ENCODE measurements around the gene MDC1. TPM values are rescaled to one million over a fixed set of nuclear protein-coding genes. Genes with fewer than 3 reads are reported as not detected.

The MDC1 gene
- total RNA-seq, 4 donors from 2014 or later: 2.4 to 7.4 (median 7.0) TPM

DNA sequence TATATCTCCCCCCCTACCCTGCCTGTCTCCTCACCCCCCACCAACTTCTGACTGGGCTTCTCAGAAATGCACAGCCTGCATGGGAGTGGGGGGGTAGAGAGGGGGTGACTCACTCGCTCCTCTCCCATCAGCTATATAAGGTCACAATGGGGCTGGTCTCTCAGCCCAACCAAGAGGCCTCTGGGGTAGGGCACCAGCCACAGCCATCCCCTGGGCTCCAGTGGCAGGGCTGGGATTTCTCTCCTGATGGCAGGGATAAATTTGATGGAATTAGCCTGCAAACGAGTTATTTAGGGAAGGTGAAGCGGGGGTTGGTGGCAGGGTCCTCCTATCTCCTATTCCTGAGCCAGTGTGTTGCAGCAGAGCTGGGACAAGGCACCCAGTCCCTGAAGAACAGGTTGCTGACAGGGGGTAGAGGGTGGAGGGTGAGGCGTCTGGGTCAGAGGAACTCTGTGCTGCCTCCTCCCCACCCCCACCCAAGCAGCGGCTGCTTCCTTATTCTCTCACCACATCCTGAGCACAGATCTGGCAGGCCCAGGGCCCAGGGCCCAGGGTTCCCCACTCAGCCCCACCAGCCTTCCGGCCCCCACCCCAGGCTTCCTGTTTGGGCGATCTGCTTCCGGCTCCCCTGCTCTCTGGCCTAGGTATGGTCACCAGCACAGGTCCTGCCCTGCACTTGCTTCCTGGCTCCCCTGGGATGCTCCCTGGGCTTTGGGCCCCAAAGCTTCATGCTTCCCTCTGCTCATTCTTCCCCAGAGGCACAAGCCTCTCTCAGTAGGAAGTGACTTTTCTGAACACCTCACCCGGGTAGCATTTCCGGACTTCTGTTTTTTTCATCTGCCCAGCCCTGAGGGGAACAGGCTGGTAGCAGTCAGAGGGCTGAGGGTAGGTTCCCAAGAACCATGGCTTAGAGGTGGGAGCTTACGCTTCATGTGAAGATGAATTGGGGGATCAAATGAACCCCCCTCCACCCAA lies 34.7 kb downstream of the MDC1 start:
- peak overlapping the region; percentile 96 to 99 (median 98) for H3K27ac ChIP-seq
- H3K27me3 ChIP-seq: no peaks in the 10 kb centered on the region
- peaks cover 45 to 82% (median 53%) of the 10 kb centered on the region in 3 donors for H3K4me1 ChIP-seq
- peak; percentile 70 for DNase-seq
- intact Hi-C loops (cut with DNase I): loop anchor here (10.0 kb wide), 1 partner anchor 202 kb away; the partner anchor contains the start of gene DDR1
- TF ChIP-seq, protein P1, sequence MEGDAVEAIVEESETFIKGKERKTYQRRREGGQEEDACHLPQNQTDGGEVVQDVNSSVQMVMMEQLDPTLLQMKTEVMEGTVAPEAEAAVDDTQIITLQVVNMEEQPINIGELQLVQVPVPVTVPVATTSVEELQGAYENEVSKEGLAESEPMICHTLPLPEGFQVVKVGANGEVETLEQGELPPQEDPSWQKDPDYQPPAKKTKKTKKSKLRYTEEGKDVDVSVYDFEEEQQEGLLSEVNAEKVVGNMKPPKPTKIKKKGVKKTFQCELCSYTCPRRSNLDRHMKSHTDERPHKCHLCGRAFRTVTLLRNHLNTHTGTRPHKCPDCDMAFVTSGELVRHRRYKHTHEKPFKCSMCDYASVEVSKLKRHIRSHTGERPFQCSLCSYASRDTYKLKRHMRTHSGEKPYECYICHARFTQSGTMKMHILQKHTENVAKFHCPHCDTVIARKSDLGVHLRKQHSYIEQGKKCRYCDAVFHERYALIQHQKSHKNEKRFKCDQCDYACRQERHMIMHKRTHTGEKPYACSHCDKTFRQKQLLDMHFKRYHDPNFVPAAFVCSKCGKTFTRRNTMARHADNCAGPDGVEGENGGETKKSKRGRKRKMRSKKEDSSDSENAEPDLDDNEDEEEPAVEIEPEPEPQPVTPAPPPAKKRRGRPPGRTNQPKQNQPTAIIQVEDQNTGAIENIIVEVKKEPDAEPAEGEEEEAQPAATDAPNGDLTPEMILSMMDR (IDR thresholded peaks at IDR 0.05): no peak
- peak in 2 of 4 donors; percentile 55 to 59 for TF ChIP-seq POLR2A (IDR thresholded peaks at IDR 0.05)
- peak overlapping the region; percentile 73 to 92 (median 82) for H3K4me3 ChIP-seq
- H3K36me3 ChIP-seq: peaks cover 0 to 29% (median 7%) of the 10 kb centered on the region in 3 donors
- 0 to 17% methylated on average over 3 to 6 of the region's 11 CpGs for WGBS, 2 donors
- H3K9me3 ChIP-seq: no peaks in the 10 kb centered on the region

GRCh38 chr6:30681766-30682142 lies 35.3 kb downstream of the MDC1 start:
- H3K9me3 ChIP-seq: no peaks in the 10 kb centered on the region
- DNase-seq: no peak
- peaks cover 44 to 80% (median 53%) of the 10 kb centered on the region in 3 donors for H3K4me1 ChIP-seq
- no peak for TF ChIP-seq POLR2A (IDR thresholded peaks at IDR 0.05)
- TF ChIP-seq, protein P1 (IDR thresholded peaks at IDR 0.05): no peak
- 20 to 37% methylated on average over 4 of the region's 4 CpGs for WGBS, 2 donors
- intact Hi-C loops (cut with DNase I): loop anchor here (10.0 kb wide), 1 partner anchor 203 kb away; the partner anchor contains the start of gene DDR1
- no peaks in the 10 kb centered on the region for H3K27me3 ChIP-seq
- peak overlapping the region in 3 of 4 donors; percentile 73 to 92 (median 86) for H3K4me3 ChIP-seq
- H3K27ac ChIP-seq: peak overlapping the region; percentile 96 to 99 (median 98)
- H3K36me3 ChIP-seq: peaks cover 4 to 35% (median 14%) of the 10 kb centered on the region in 3 donors

DNA sequence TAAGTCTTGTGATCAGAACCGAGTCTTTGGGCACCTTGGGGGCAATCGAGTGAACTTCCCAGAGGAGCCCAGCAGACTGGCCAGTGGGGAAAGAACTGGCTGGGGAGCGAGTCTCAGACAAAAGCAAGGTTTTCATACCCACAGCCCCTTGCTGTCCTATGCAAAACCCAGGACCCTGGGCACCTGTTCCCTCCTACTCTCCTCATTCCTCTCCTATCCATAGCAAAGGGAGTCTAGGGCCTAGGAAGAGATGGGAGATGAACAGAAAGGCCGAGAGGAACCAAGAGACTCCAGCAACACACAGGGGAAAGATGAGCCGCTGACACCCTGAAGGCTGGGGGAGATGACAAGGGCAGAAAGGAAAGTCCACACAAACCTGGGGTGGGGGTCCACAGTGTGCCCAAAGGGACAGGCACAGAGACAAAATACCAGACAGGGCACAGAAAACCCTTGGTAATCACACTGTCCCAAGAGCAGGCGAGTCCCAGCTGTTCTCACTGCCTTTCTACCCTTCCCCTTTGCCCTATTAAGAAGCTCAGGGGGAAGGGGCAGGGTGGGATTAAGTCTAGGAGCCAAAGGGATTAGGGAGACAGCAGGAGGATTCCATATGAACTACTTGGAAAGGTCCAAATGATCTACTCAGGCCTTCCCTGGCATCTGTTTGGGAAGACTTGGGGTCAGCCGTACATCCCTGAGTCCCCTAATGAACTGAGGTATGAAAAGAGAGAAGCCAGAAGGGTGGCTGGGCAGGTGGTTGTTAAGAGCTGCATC lies 37.1 kb downstream of the MDC1 start:
- Histone ChIP-seq H3K9me3 (no peaks in the 10 kb centered on the region), H3K4me3 (peak overlapping the region in 2 of 4 donors; percentile 73 to 86), H3K36me3 (peaks cover 8 to 47% (median 21%) of the 10 kb centered on the region in 3 donors), H3K27ac (peak overlapping the region; percentile 5 to 99 (median 74)), H3K27me3 (no peaks in the 10 kb centered on the region), H3K4me1 (peaks cover 43 to 65% (median 44%) of the 10 kb centered on the region in 3 donors)
- intact Hi-C loops (cut with DNase I): loop anchor here (2.0 to 10.0 kb wide), 2 partner anchors 41 to 205 kb away; partner anchors contain the start of genes DDR1 and TUBB
- 38 to 55% methylated on average over 7 of the region's 7 CpGs for WGBS, 2 donors
- DNase-seq: no peak
- TF ChIP-seq, protein P1 (IDR thresholded peaks at IDR 0.05): no peak
- TF ChIP-seq POLR2A (IDR thresholded peaks at IDR 0.05): no peak

- Histone ChIP-seq H3K27me3 (no peaks in the 10 kb centered on the region), H3K4me3 (peak overlapping the region in 2 of 4 donors; percentile 73 to 86), H3K27ac (peak overlapping the region; percentile 5 to 99 (median 74)), H3K36me3 (peaks cover 8 to 47% (median 21%) of the 10 kb centered on the region in 3 donors), H3K9me3 (no peaks in the 10 kb centered on the region), H3K4me1 (peaks cover 37 to 57% (median 42%) of the 10 kb centered on the region in 3 donors)
- intact Hi-C loops (cut with DNase I): loop anchor here (2.0 kb wide), 1 partner anchor 42 kb away; the partner anchor contains the start of gene TUBB
- WGBS, 2 donors: 8 to 12% methylated on average over 10 to 13 of the region's 31 CpGs
- TF ChIP-seq POLR2A (IDR thresholded peaks at IDR 0.05): peak in 1 of 4 donors; percentile 10
- TF ChIP-seq, protein P1 (IDR thresholded peaks at IDR 0.05): peak; percentile 91 to 98 (median 97)
- DNase-seq: no peak
These were observed 37.9 kb downstream of the MDC1 start for GRCh38 chr6:30678964-30679726.

All from esophagus squamous epithelium (tissue), 5 donors.